HG02642 (cell line): ENCODE measurements around the gene FAXDC2.

Experiments used
- ATAC-seq: cut with Tn5 transposase; IDR thresholded peaks from one replicate; pipeline ENCODE4 v1.9.1; 2021; ENCODE audit warnings: mild to moderate bottlenecking; ENCODE audit not compliant: unreplicated experiment, poor library complexity

Gene FAXDC2

GRCh38 chr5:154770111-154770510, 80.3 kb downstream of the FAXDC2 start:
- no peak for ATAC-seq
